GM19438 (cell line): ENCODE data around the gene PCSK2.

Source experiments
- ATAC-seq: cut with Tn5 transposase; IDR thresholded peaks from one replicate; pipeline ENCODE4 v1.9.1; 2021; ENCODE audit warnings: low read depth; ENCODE audit not compliant: unreplicated experiment

PCSK2 gene

GRCh38 chr20:17501701-17502100 is 274.9 kb downstream of the PCSK2 start:
- no peak for ATAC-seq

DNA sequence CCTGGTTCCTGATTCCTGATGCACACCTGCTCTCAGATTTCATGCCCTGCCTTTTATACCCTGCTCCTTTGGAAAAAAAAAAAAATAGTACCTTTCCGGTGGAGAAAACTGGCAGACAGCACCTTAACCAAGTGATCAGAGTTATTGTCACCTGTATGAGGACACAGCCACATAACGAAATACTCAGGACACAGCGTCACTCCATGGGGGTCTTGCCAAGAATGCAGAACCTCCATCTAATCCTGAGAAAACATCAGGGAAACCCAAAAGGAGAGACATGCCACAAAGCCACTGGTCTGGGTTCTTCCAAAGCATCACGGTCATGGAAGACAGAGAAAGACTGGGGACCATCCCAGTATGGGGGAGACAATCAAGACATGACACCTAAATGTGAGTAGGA is 275.3 kb downstream of the PCSK2 start:
- ATAC-seq: no peak

GRCh38 chr20:17503301-17504065 is 276.6 kb downstream of the PCSK2 start:
- ATAC-seq: no peak

GRCh38 chr20:17504066-17504897 is 277.4 kb downstream of the PCSK2 start:
- ATAC-seq: peak; percentile 10

DNA sequence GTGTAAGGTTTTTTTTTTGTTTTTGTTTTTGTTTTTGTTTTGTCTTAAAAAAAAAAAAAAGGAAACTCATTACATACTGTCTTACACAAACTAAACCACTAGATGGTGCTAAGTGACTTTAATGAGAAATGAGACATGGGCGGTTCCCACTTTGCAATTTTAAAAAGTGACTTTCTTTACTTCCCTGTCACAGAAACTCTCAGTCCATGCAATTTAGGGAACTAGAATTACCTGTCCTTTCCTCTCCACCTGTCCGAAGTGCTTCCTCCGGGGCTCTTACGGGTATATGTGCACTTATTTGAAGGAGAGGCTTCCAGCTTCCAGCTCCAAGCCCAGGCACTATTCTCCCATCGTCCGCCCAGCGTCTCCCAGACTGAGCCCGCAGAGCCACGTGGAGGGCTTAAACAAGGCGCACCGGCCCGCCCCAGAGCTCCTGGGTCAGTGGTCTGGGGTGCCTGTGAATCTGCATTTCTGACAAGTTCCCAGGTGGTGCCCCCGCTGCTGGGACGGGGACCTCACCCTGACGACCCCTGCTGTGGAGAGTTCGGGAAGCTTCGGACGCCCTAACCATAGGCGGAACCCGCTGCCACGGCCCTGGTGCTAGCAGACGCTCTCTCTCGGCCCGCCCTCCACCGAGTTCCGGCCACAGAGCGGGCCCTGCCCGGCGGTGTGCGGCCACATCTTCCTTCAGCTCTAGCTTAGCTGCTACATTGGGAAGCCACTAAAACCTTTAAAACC is 278.2 kb downstream of the PCSK2 start:
- peak; percentile 78 for ATAC-seq

GRCh38 chr20:17505636-17506517 is 279.0 kb downstream of the PCSK2 start:
- ATAC-seq: peak; percentile 19

- ATAC-seq: no peak
Measured at GRCh38 chr20:17507032-17507431, 280.2 kb downstream of the PCSK2 start.

GRCh38 chr20:17507531-17507930 is 280.7 kb downstream of the PCSK2 start:
- ATAC-seq: no peak

DNA sequence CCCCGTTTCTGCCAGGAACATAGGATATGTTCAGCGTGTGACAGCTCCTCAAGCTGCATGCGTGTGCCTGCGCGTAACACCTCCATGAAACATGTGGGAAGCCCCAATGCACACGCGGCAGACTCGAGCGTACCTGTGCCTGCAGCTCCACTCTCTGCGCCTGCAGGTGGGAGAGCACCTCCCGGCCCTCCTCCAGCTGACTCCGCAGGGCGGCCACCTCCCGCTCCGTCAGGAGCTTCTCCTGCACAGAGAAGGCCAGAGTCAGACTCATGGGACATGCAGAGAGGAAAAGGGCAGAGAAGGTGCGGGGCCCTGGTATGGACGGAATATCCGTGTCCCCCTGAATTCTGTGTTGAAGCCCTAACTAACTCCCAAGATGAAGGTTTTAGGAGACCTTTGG is 281.9 kb downstream of the PCSK2 start:
- ATAC-seq: no peak

GRCh38 chr20:17510548-17510947 is 283.7 kb downstream of the PCSK2 start:
- no peak for ATAC-seq

DNA sequence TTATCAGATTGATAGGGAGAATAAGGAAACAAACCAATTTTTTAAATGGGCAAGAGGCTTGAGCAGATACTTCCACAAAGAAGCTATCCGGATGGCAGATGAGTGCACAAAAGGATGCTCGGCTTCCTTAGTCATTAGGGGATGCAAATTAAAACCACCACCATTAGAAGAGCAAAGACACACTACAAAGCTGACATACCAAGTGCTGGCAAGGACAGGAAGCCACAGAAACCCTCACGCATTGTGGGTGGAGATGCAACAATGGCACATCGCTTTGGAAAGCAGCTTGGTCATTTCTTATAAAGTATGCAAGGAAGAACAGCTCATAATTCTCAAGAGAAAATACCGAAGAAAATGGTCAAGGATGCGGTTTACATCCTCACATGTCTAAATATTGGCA is 284.6 kb downstream of the PCSK2 start:
- no peak for ATAC-seq

- ATAC-seq: no peak
Measured at GRCh38 chr20:17513939-17514338, 287.1 kb downstream of the PCSK2 start.

DNA sequence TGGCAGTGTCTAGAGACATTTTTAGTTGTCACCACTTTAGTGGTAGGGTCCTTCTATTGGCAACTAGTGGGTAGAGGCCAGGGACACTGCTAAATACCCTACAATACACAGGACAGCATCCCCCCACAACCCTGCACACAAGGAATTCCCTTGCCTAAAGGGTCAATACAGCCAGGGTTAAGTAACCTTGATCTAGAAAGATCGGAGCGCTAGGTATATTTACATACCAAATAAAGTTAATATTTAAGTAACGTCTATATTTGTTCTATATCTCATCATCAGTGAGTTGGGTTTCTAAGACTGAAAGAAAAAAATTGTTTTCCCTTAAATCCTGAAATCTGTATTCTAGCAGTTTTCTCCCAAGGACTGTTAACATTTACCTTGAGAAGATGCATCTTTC is 288.2 kb downstream of the PCSK2 start:
- ATAC-seq: no peak

DNA sequence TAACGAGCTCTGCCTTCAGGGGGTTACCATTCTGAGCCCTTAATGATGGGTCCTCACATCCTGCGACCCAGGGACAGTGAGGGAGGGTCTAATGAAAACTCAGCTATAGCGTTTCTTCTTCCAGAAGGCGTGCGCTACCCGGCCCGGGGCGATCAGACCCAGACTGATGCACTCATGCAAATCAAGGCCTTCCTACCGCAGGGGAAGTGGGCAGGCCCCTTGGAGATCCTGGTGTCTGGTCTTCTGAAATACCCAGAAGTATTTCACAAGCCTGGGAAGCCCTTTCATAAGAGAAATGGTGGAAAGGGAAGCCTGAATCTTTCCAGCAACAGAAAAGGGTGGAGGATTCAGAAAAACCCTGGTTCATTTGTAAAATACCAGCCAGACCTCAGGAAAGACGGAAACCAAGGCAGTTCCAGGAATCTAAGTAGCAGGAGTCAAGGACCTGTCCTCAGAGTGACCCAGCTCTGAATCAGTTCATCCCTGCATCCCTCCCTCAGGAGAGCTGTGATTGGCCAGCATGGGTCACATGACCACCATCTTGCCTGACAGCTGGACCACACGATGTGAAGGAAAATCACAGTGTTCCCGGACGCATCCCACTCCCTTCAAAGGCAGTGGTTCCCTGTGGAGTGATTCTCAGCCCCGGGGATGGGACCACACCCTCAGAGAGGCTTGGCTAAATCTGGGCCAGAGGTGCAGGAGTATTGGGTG is 291.7 kb downstream of the PCSK2 start:
- ATAC-seq: no peak

GRCh38 chr20:17519606-17520285 is 292.9 kb downstream of the PCSK2 start:
- no peak for ATAC-seq

GRCh38 chr20:17520583-17520982 is 293.7 kb downstream of the PCSK2 start:
- no peak for ATAC-seq

DNA sequence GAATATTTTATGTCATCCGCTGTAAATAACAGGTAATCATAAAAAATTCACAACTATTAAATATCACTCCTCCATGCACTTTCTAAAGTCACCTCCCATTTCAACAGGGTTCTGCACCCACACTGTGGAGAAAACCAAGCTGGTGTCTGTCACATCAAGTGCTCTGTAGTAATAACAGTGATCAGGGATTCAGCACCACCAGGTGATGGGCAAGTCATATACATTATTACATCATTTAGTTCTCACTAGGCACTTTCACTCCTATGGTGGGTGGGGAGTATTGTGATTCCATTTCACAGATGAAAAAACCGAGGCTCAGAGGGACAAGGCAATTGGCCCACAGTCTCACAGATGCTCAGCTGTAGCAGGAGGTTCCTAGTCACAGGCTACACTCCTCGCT is 295.7 kb downstream of the PCSK2 start:
- no peak for ATAC-seq

DNA sequence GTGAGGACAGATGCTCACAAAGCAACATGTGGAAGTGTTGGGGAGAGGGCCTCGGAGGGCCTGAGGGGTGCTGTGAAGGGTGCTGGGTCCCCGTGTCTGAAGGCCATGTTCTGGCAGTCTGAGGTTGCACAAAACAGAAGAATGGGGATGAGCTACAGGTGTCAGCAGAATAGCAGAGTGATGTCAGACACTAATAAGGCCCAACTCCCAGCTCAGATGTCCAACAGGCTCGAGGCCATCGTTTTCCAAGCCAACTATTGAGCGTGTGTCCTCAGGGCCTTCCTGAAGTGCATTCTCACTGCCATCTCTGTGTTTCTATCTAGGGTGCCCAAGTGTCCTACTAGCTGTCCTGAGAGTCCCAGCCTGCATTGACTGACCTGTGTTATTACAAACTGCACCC is 296.5 kb downstream of the PCSK2 start:
- no peak for ATAC-seq

DNA sequence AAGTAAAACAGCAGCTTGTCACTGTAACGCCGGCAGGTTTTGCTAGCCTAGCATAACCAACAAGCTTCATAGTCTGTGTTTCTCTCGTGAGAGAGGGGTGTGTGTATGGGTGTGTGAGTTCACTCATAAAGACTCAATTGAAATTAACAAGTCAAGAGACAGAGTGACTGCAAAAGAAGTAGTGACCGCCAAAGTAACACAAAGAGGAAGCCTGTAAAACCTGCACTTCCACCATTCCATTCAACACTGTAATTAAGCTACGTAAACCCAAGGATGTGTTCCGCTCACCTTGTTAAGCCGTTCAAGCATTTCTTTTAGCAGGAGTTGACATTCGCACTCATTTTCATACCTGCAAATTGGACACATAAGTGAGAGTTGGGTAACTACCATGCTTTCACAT is 297.7 kb downstream of the PCSK2 start:
- no peak for ATAC-seq
